AG08396 (cell line): ENCODE measurements around the gene CD244.
"Not testable (repeated sequence)": the region's sequence is repeated elsewhere in the genome, so short reads cannot be mapped to it uniquely, and the experiment has no call there.

ENCODE experiments used
- DNase-seq: peaks from one replicate; pipeline ENCODE4 v3.0.0; 2012; ENCODE audit warnings: low spot score, mixed read lengths

CD244 gene

GRCh38 chr1:160879056-160879455, 16.4 kb upstream of the CD244 start:
- no peak for DNase-seq

GRCh38 chr1:160877221-160877620, 14.5 kb upstream of the CD244 start:
- DNase-seq: no peak

- DNase-seq: no peak
Measured at GRCh38 chr1:160876311-160876710, 13.6 kb upstream of the CD244 start.

- DNase-seq: not testable (repeated sequence)
Measured at GRCh38 chr1:160875591-160875990, 12.9 kb upstream of the CD244 start.

GRCh38 chr1:160874935-160875334, 12.2 kb upstream of the CD244 start:
- DNase-seq: no peak

GRCh38 chr1:160868141-160868540, 5.5 kb upstream of the CD244 start:
- no peak for DNase-seq

GRCh38 chr1:160867651-160868050, 5.0 kb upstream of the CD244 start:
- DNase-seq: not testable (repeated sequence)

GRCh38 chr1:160866695-160867260, 4.1 kb upstream of the CD244 start:
- DNase-seq: no peak

- no peak for DNase-seq
Measured at GRCh38 chr1:160866001-160866694, 3.5 kb upstream of the CD244 start.

- DNase-seq: no peak
Measured at GRCh38 chr1:160865337-160865736, 2.6 kb upstream of the CD244 start.

- no peak for DNase-seq
Measured at GRCh38 chr1:160864173-160864572, 1.5 kb upstream of the CD244 start.

GRCh38 chr1:160863774-160864131, 1.1 kb upstream of the CD244 start:
- DNase-seq: no peak

GRCh38 chr1:160863061-160863773, 530 bp upstream of the CD244 start:
- DNase-seq: no peak

GRCh38 chr1:160860840-160861505, 1.7 kb downstream of the CD244 start:
- DNase-seq: no peak

GRCh38 chr1:160859166-160859565, 3.5 kb downstream of the CD244 start:
- DNase-seq: no peak

- no peak for DNase-seq
Measured at GRCh38 chr1:160858507-160858906, 4.2 kb downstream of the CD244 start.

- DNase-seq: no peak
Measured at GRCh38 chr1:160858097-160858496, 4.6 kb downstream of the CD244 start.

- no peak for DNase-seq
Measured at GRCh38 chr1:160855181-160855981, 7.3 kb downstream of the CD244 start.

- no peak for DNase-seq
Measured at GRCh38 chr1:160853754-160854153, 8.9 kb downstream of the CD244 start.

GRCh38 chr1:160853014-160853413, 9.7 kb downstream of the CD244 start:
- no peak for DNase-seq

- no peak for DNase-seq
Measured at GRCh38 chr1:160850993-160851392, 11.7 kb downstream of the CD244 start.

- no peak for DNase-seq
Measured at GRCh38 chr1:160850541-160850940, 12.1 kb downstream of the CD244 start.
